K562 (cell line): ENCODE measurements around the gene MSGN1. TPM values are rescaled to one million over a fixed set of nuclear protein-coding genes. Genes with fewer than 3 reads are reported as not detected.

Experiments used
- ATAC-seq: fragments of 200-7000 bp; cut with Tn5 transposase; 3 replicates; pipeline ENCODE4 v1.9.1; 2020; ENCODE audit warnings: moderate library complexity
- BruUV-seq: library from RNA; stranded (reverse); fragments of 400-500 nt; replicated peaks from 2 replicates; lab custom pipeline; 2021; lab: Mats Ljungman, UMichigan
- CTCF ChIA-PET: fragments of 300-600 bp; formaldehyde crosslinking; extraction: SDS; loops from one replicate; lab custom pipeline; 2021; ENCODE audit warnings: low intra/inter-chr PET ratio; lab: Yijun Ruan, JAX
- POLR2A ChIA-PET: fragments of 300-600, 350-650 bp; sonication (Branson Sonifier 250); formaldehyde crosslinking; extraction: SDS; loops from one replicate; lab custom pipeline; 2021; ENCODE audit warnings: antibody characterized with exemption, inconsistent platforms; lab: Yijun Ruan, JAX
- DNase-seq, 4 experiments: peaks; one replicate each; pipeline versions ENCODE4 v3.0.0 to v3.0.0-alpha.2; 2011 to 2018; ENCODE audit warnings: low spot score in 3 of 4, mixed read lengths in 3 of 4; ENCODE audit errors: extremely low read depth in 1 of 4
- FAIRE-seq: peaks from 2 replicates; lab custom pipeline; 2011; peaks lifted over from hg19 to GRCh38; lab: Jason Lieb, UNC
- H2AFZ ChIP-seq: 2 replicates; pipeline ENCODE4 v1.6.0; 2011; ENCODE audit warnings: low read depth, low read length, control low read depth, inconsistent platforms
- H3K27ac ChIP-seq: fragments of 200-600 bp; 3 replicates; pipeline ENCODE4 v1.8.0; 2011; ENCODE audit warnings: low read depth, mild to moderate bottlenecking, control low read depth, inconsistent platforms, low read length, moderate library complexity, mixed read lengths; ENCODE audit errors: extremely low read depth
- H3K27me3 ChIP-seq, 2 experiments: fragments of 300-600 bp in 1 of 2; 2 replicates in 1 of 2; 3 replicates in 1 of 2; pipeline versions ENCODE4 v1.6.0 to v1.8.0; 2011; ENCODE audit warnings: inconsistent platforms in 2 of 2, low read length in 2 of 2, mild to moderate bottlenecking in 1 of 2, mixed read lengths in 1 of 2, moderate library complexity in 1 of 2; ENCODE audit not compliant: control insufficient read depth in 2 of 2, insufficient read depth in 2 of 2
- H3K36me3 ChIP-seq: fragments of 300-600 bp; 3 replicates; pipeline ENCODE4 v1.8.0; 2011; ENCODE audit warnings: mild to moderate bottlenecking, low read length, inconsistent platforms; ENCODE audit not compliant: control insufficient read depth, insufficient read depth
- H3K4me1 ChIP-seq, 2 experiments: fragments of 200-600 bp in 1 of 2; replicated peaks in 1 of 2; 2 replicates in 1 of 2; 3 replicates in 1 of 2; pipeline versions ENCODE4 v1.5.1 to v1.8.0; 2011; ENCODE audit warnings: inconsistent platforms in 2 of 2, low read length in 2 of 2, mild to moderate bottlenecking in 1 of 2, mixed read lengths in 1 of 2, moderate library complexity in 1 of 2; ENCODE audit not compliant: control insufficient read depth in 2 of 2, insufficient read depth in 2 of 2
- H3K4me2 ChIP-seq: 2 replicates; pipeline ENCODE4 v1.6.1; 2011; ENCODE audit warnings: low read length, control low read depth, inconsistent platforms, mixed read lengths; ENCODE audit not compliant: insufficient read depth
- H3K4me3 ChIP-seq: fragments of 200-600 bp; sonication (generic), shearing (Covaris generic); 2 replicates; pipeline ENCODE4 v1.5.1; 2016; ENCODE audit warnings: control low read depth, inconsistent platforms
- H3K79me2 ChIP-seq: fragments of 200-600 bp; 3 replicates; pipeline ENCODE4 v1.8.0; 2011; ENCODE audit warnings: low read length, inconsistent platforms; ENCODE audit not compliant: control insufficient read depth, insufficient read depth
- H3K9ac ChIP-seq, 2 experiments: 2 replicates each; pipeline versions ENCODE4 v1.6.0 to v1.6.1; 2011; ENCODE audit warnings: low read depth in 2 of 2, low read length in 2 of 2, control low read depth in 1 of 2, inconsistent platforms in 1 of 2, mild to moderate bottlenecking in 1 of 2, mixed read lengths in 1 of 2; ENCODE audit not compliant: insufficient read depth in 1 of 2
- H3K9me1 ChIP-seq: one replicate; pipeline ENCODE4 v1.6.0; 2011; ENCODE audit warnings: inconsistent platforms, mild to moderate bottlenecking, low read length, moderate library complexity; ENCODE audit not compliant: control insufficient read depth, insufficient read depth
- H3K9me3 ChIP-seq: replicated peaks from 2 replicates; pipeline ENCODE4 v1.5.1; 2011; ENCODE audit warnings: low read depth, low read length, inconsistent platforms; ENCODE audit not compliant: control insufficient read depth, insufficient read depth
- H4K20me1 ChIP-seq: replicated peaks from 2 replicates; pipeline ENCODE4 v1.6.1; 2011; ENCODE audit warnings: low read length, inconsistent platforms, mixed read lengths; ENCODE audit not compliant: control insufficient read depth, insufficient read depth
- CBX5 ChIP-seq: IDR thresholded peaks from 2 replicates; pipeline ENCODE4 v1.6.1; 2014; ENCODE audit warnings: low read depth, borderline replicate concordance
- CTCF ChIP-seq, 3 experiments: IDR thresholded peaks in 2 of 3; conservative IDR thresholded peaks in 1 of 3; 2 replicates each; pipeline ENCODE4 v1.5.1; 2011 to 2012; ENCODE audit warnings: low read length in 3 of 3, mild to moderate bottlenecking in 3 of 3, control low read depth in 2 of 3, improper control_type of control experiment in 1 of 3, inconsistent platforms in 1 of 3, low read depth in 1 of 3, mixed read lengths in 1 of 3, moderate library complexity in 1 of 3; ENCODE audit not compliant: insufficient read depth in 2 of 3
- E2F5 ChIP-seq: sonication (generic); formaldehyde crosslinking; IDR thresholded peaks from 2 replicates; pipeline ENCODE4 v1.8.0; 2022; ENCODE audit warnings: mild to moderate bottlenecking, missing genetic modification reagents
- HINFP ChIP-seq: fragments of 450-650 bp; conservative IDR thresholded peaks from 2 replicates; pipeline ENCODE4 v1.6.1; 2016; ENCODE audit warnings: missing genetic modification characterization, low read depth, mild to moderate bottlenecking, control low read depth, missing compliant biosample characterization
- HNRNPL ChIP-seq: fragments of 200-400 bp; formaldehyde crosslinking; IDR thresholded peaks from 2 replicates; pipeline ENCODE4 v1.6.1; 2017; ENCODE audit warnings: low read depth, mild to moderate bottlenecking, low read length
- LEF1 ChIP-seq: fragments of 450-650 bp; IDR thresholded peaks from 2 replicates; pipeline ENCODE4 v1.6.1; 2016; ENCODE audit warnings: mild to moderate bottlenecking
- SMAD2 ChIP-seq: fragments of 150-350 bp; IDR thresholded peaks from 2 replicates; pipeline ENCODE4 v1.6.1; 2014; ENCODE audit warnings: low read depth, mild to moderate bottlenecking, low read length
- TCF3 ChIP-seq: sonication (generic); formaldehyde crosslinking; IDR thresholded peaks from 2 replicates; pipeline ENCODE4 v1.4.0; 2020; ENCODE audit warnings: mild to moderate bottlenecking, missing genetic modification reagents
- TGIF2 ChIP-seq: sonication (generic); formaldehyde crosslinking; IDR thresholded peaks from 2 replicates; pipeline ENCODE4 v1.8.1; 2022; ENCODE audit warnings: mild to moderate bottlenecking, missing genetic modification reagents, moderate library complexity
- ZBTB34 ChIP-seq: fragments of 250-450 bp; sonication (Bioruptor Pico); IDR thresholded peaks from 2 replicates; pipeline ENCODE4 v1.8.0; 2021; ENCODE audit warnings: mild to moderate bottlenecking, moderate library complexity
- ZBTB49 ChIP-seq: sonication (generic); formaldehyde crosslinking; IDR thresholded peaks from 2 replicates; pipeline ENCODE4 v1.8.0; 2022; ENCODE audit warnings: missing genetic modification reagents, mild to moderate bottlenecking, borderline replicate concordance
- ZNF140 ChIP-seq: fragments of 250-450 bp; sonication (Bioruptor Pico); IDR thresholded peaks from 2 replicates; pipeline ENCODE4 v1.8.0; 2021; ENCODE audit warnings: moderate library complexity, mild to moderate bottlenecking, inconsistent platforms
- ZSCAN32 ChIP-seq: fragments of 450-650 bp; formaldehyde crosslinking; IDR thresholded peaks from 2 replicates; pipeline ENCODE4 v1.4.0; 2020; ENCODE audit warnings: mild to moderate bottlenecking, moderate library complexity
- WGBS: fragments of 100-300 bp; shearing (Covaris generic); methylation state at CpG from one replicate; pipeline ENCODE4 v1.1.6; 2016; ENCODE audit warnings: low coverage, mixed read lengths; ENCODE audit not compliant: insufficient coverage; ENCODE audit errors: missing lambda C conversion rate; 5-methylcytosine and 5-hydroxymethylcytosine counted together
- in situ Hi-C: fragments of 300-500 bp; cut with MboI; formaldehyde crosslinking; loops from 4 replicates; pipeline ENCODE4 v1.15.0; 2018; ENCODE audit warnings: inconsistent platforms, mixed read lengths
- intact Hi-C: fragments of 100-400 bp; cut with micrococcal nuclease; formaldehyde crosslinking; loops from 2 replicates; pipeline ENCODE4 v1.14.2; 2022
- polyA plus RNA-seq, 8 experiments: library from polyadenylated mRNA; depleted of rRNA in 4 of 8; stranded (reverse) in 5 of 8; unstranded in 3 of 8; fragments of >200 nt; fragmentation: Nextera tagmentation in 2 of 8; fragmentation: Illumina TruSeq in 1 of 8; extraction: Ambion mirVana in 2 of 8; extraction: Trizol in 1 of 8; gene quantifications; 2 replicates each; pipeline versions ENCODE4 v1.2.1 to v1.2.3, GENCODE V29; 2011 to 2014; ENCODE audit warnings: inconsistent platforms in 1 of 8, missing spikeins in 1 of 8
- total RNA-seq, 7 experiments: library from RNA; depleted of rRNA in 6 of 7; stranded (reverse); fragments of >200 nt in 6 of 7; fragmentation: Illumina TruSeq in 2 of 7; extraction: Trizol in 2 of 7; gene quantifications; 2 replicates each; pipeline versions ENCODE4 v1.2.1 to v1.2.3, GENCODE V29; 2011 to 2021; ENCODE audit warnings: low replicate concordance in 1 of 7

The MSGN1 gene
- total and polyA plus RNA-seq, 9 of the 15 experiments (the other 6 are each of a cell fraction or from before 2014, with no cell fraction given) = not detected

GRCh38 chr2:17847236-17847635, 31.0 kb downstream of the MSGN1 start (continued):
- no peak for TF ChIP-seq SMAD2

- no peak overlapping the region for H3K9ac ChIP-seq
- DNase-seq (no peak), ATAC-seq (no peak), FAIRE-seq (no peak)
- BruUV-seq = no TSS peak
- ChIA-PET CTCF (no interaction called here), POLR2A (interaction anchor here (1.0 kb wide), 1 partner anchor 9 kb away, joined by 3 read pairs; no protein-coding TSS in a partner anchor)
- H3K9me3 ChIP-seq = no peaks in the 10 kb centered on the region
- no peaks in the 10 kb centered on the region for H3K36me3 ChIP-seq
- no peak overlapping the region for H2AFZ ChIP-seq
- no peaks in the 10 kb centered on the region for H3K9me1 ChIP-seq
- in situ Hi-C loops = no loop called here
- H3K79me2 ChIP-seq = no peaks in the 10 kb centered on the region
- H3K27me3 ChIP-seq = no peaks in the 10 kb centered on the region
- H3K27ac ChIP-seq = no peak overlapping the region
- no peak overlapping the region for H3K4me2 ChIP-seq
- no peaks in the 10 kb centered on the region for H4K20me1 ChIP-seq
- no peaks in the 10 kb centered on the region for H3K4me1 ChIP-seq
- no peak overlapping the region for H3K4me3 ChIP-seq
- 1% methylated on average over 5 of the region's 5 CpGs for WGBS
- intact Hi-C loops = no loop called here
- TF ChIP-seq ZSCAN32 (no peak), CTCF (IDR thresholded peaks at IDR 0.05 in 2 of 3, conservative IDR thresholded peaks at IDR 0.05 in 1 of 3; ENCODE audit: insufficient read depth in 2 of 3, low read depth in 1 of 3, low read length in 3 of 3) (no peak), ZBTB49 (CRISPR knock-in tag) (no peak), TCF3 (CRISPR knock-in tag) (no peak), ZNF140 (CRISPR knock-in tag) (no peak), CBX5 (no peak), HINFP (tag) (no peak), ZBTB34 (CRISPR knock-in tag) (no peak), LEF1 (no peak), TGIF2 (CRISPR knock-in tag) (no peak), HNRNPL (no peak), E2F5 (CRISPR knock-in tag) (no peak)
Measured at GRCh38 chr2:17849275-17849674, 33.0 kb downstream of the MSGN1 start.
